Activated T-cell treated with anti-CD3 and anti-CD28 coated beads, Interleukin-2, amount 50 U/mL, for 4 hours (primary cell): ENCODE results near the gene BRIP1. TPM values are rescaled to one million over a fixed set of nuclear protein-coding genes. Genes with fewer than 3 reads are reported as not detected.
"Not testable (repeated sequence)": the region's sequence is repeated elsewhere in the genome, so short reads cannot be mapped to it uniquely, and the experiment has no call there.

ENCODE experiments used
- ATAC-seq, 2 donors: fragments of 200-7000 bp; cut with Tn5 transposase; one replicate each; pipeline ENCODE4 v1.10.0; 2021
- DNase-seq: peaks from one replicate; pipeline ENCODE4 v3.0.0-alpha.2; 2020
- H3K27me3 Mint-ChIP-seq: one replicate; pipeline ENCODE4 v1.8.0; 2021; ENCODE audit warnings: low read depth, mixed read lengths
- H3K36me3 Mint-ChIP-seq: one replicate; pipeline ENCODE4 v1.8.0; 2022; ENCODE audit warnings: mixed read lengths; ENCODE audit not compliant: insufficient read depth
- H3K4me1 Mint-ChIP-seq: one replicate; pipeline ENCODE4 v1.8.0; 2021; ENCODE audit warnings: low read depth, mixed read lengths
- H3K4me3 Mint-ChIP-seq: one replicate; pipeline ENCODE4 v1.8.0; 2021; ENCODE audit warnings: mild to moderate bottlenecking, moderate library complexity, mixed read lengths
- H3K9me3 Mint-ChIP-seq: one replicate; pipeline ENCODE4 v1.8.0; 2021; ENCODE audit warnings: mixed read lengths
- total RNA-seq, 3 donors: library from RNA; stranded (reverse); gene quantifications; one replicate each; pipeline ENCODE4 v1.2.1, GENCODE V29; 2021

Gene BRIP1
- total RNA-seq, 3 donors from 2014 or later = 5.0 to 5.8 (median 5.1) TPM

GRCh38 chr17:61736438-61736837 lies 126.9 kb downstream of the BRIP1 start:
- no peak for ATAC-seq
- no peak overlapping the region for H3K4me3 Mint-ChIP-seq
- no peaks in the 10 kb centered on the region for H3K4me1 Mint-ChIP-seq

GRCh38 chr17:61735807-61736206 lies 127.5 kb downstream of the BRIP1 start:
- ATAC-seq (no peak), DNase-seq (no peak)
- Mint-ChIP-seq H3K9me3 (peaks cover 9% of the 10 kb centered on the region), H3K36me3 (peaks cover 8% of the 10 kb centered on the region), H3K4me3 (no peak overlapping the region), H3K4me1 (no peaks in the 10 kb centered on the region), H3K27me3 (no peaks in the 10 kb centered on the region)

More at GRCh38 chr17:61736438-61736837, 126.9 kb downstream of the BRIP1 start:
- H3K36me3 Mint-ChIP-seq = peaks cover 13% of the 10 kb centered on the region
- H3K27me3 Mint-ChIP-seq = no peaks in the 10 kb centered on the region
- no peak for DNase-seq
- peaks cover 13% of the 10 kb centered on the region for H3K9me3 Mint-ChIP-seq

GRCh38 chr17:61734466-61734865 lies 128.9 kb downstream of the BRIP1 start:
- no peak for ATAC-seq
- no peak for DNase-seq
- H3K4me3 Mint-ChIP-seq = no peak overlapping the region
- H3K36me3 Mint-ChIP-seq = peaks cover 8% of the 10 kb centered on the region
- peaks cover 9% of the 10 kb centered on the region for H3K9me3 Mint-ChIP-seq
- H3K27me3 Mint-ChIP-seq = no peaks in the 10 kb centered on the region
- no peaks in the 10 kb centered on the region for H3K4me1 Mint-ChIP-seq

GRCh38 chr17:61734012-61734411 lies 129.3 kb downstream of the BRIP1 start:
- DNase-seq = no peak
- Mint-ChIP-seq H3K4me1 (no peaks in the 10 kb centered on the region), H3K4me3 (no peak overlapping the region), H3K36me3 (peaks cover 8% of the 10 kb centered on the region), H3K9me3 (peaks cover 9% of the 10 kb centered on the region), H3K27me3 (no peaks in the 10 kb centered on the region)
- no peak for ATAC-seq

GRCh38 chr17:61733021-61733420 lies 130.3 kb downstream of the BRIP1 start:
- no peak for DNase-seq
- no peak overlapping the region for H3K4me3 Mint-ChIP-seq
- H3K4me1 Mint-ChIP-seq = peaks cover 2% of the 10 kb centered on the region

GRCh38 chr17:61732169-61732568 lies 131.2 kb downstream of the BRIP1 start:
- DNase-seq (no peak), ATAC-seq (no peak)
- Mint-ChIP-seq H3K9me3 (peaks cover 2% of the 10 kb centered on the region), H3K4me3 (no peak overlapping the region), H3K4me1 (peaks cover 2% of the 10 kb centered on the region), H3K27me3 (no peaks in the 10 kb centered on the region), H3K36me3 (no peaks in the 10 kb centered on the region)

More at GRCh38 chr17:61733021-61733420, 130.3 kb downstream of the BRIP1 start:
- Mint-ChIP-seq H3K9me3 (peaks cover 8% of the 10 kb centered on the region), H3K27me3 (no peaks in the 10 kb centered on the region), H3K36me3 (peaks cover 3% of the 10 kb centered on the region)
- no peak for ATAC-seq

- peaks cover 2% of the 10 kb centered on the region for H3K4me1 Mint-ChIP-seq
- no peaks in the 10 kb centered on the region for H3K27me3 Mint-ChIP-seq
- H3K9me3 Mint-ChIP-seq = no peaks in the 10 kb centered on the region
Observed at GRCh38 chr17:61731330-61731729, 132.0 kb downstream of the BRIP1 start.

GRCh38 chr17:61729690-61730268 lies 133.5 kb downstream of the BRIP1 start:
- no peaks in the 10 kb centered on the region for H3K36me3 Mint-ChIP-seq
- H3K4me1 Mint-ChIP-seq = peaks cover 2% of the 10 kb centered on the region
- H3K9me3 Mint-ChIP-seq = no peaks in the 10 kb centered on the region
- no peak overlapping the region for H3K4me3 Mint-ChIP-seq
- ATAC-seq (no peak), DNase-seq (no peak)
- no peaks in the 10 kb centered on the region for H3K27me3 Mint-ChIP-seq

More at GRCh38 chr17:61731330-61731729, 132.0 kb downstream of the BRIP1 start:
- DNase-seq = no peak
- H3K36me3 Mint-ChIP-seq = no peaks in the 10 kb centered on the region
- no peak overlapping the region for H3K4me3 Mint-ChIP-seq
- ATAC-seq = no peak

- no peak for ATAC-seq
- H3K9me3 Mint-ChIP-seq = no peaks in the 10 kb centered on the region
- H3K4me3 Mint-ChIP-seq = no peak overlapping the region
- DNase-seq = no peak
- H3K36me3 Mint-ChIP-seq = no peaks in the 10 kb centered on the region
- no peaks in the 10 kb centered on the region for H3K27me3 Mint-ChIP-seq
- peaks cover 2% of the 10 kb centered on the region for H3K4me1 Mint-ChIP-seq
Observed at GRCh38 chr17:61728297-61728836, 135.0 kb downstream of the BRIP1 start.

- H3K27me3 Mint-ChIP-seq, H3K36me3 Mint-ChIP-seq, H3K9me3 Mint-ChIP-seq, H3K4me3 Mint-ChIP-seq, H3K4me1 Mint-ChIP-seq, ATAC-seq, DNase-seq: not testable (repeated sequence)
Observed at GRCh38 chr17:61727798-61728197, 135.5 kb downstream of the BRIP1 start.

- Mint-ChIP-seq H3K36me3 (no peaks in the 10 kb centered on the region), H3K4me1 (peaks cover 2% of the 10 kb centered on the region), H3K27me3 (no peaks in the 10 kb centered on the region), H3K9me3 (no peaks in the 10 kb centered on the region), H3K4me3 (no peak overlapping the region)
- DNase-seq (no peak), ATAC-seq (no peak)
Observed at GRCh38 chr17:61726977-61727376, 136.4 kb downstream of the BRIP1 start.

- Mint-ChIP-seq H3K4me3 (no peak overlapping the region), H3K9me3 (peaks cover 3% of the 10 kb centered on the region), H3K27me3 (no peaks in the 10 kb centered on the region), H3K36me3 (no peaks in the 10 kb centered on the region), H3K4me1 (peaks cover 2% of the 10 kb centered on the region)
- ATAC-seq (no peak), DNase-seq (no peak)
Observed at GRCh38 chr17:61724777-61725176, 138.6 kb downstream of the BRIP1 start.

- Mint-ChIP-seq H3K36me3 (no peaks in the 10 kb centered on the region), H3K4me3 (no peak overlapping the region), H3K4me1 (peaks cover 2% of the 10 kb centered on the region), H3K27me3 (no peaks in the 10 kb centered on the region), H3K9me3 (peaks cover 3% of the 10 kb centered on the region)
- ATAC-seq (no peak), DNase-seq (no peak)
Observed at GRCh38 chr17:61723914-61724313, 139.4 kb downstream of the BRIP1 start.

GRCh38 chr17:61723183-61723582 lies 140.1 kb downstream of the BRIP1 start:
- Mint-ChIP-seq H3K9me3 (peaks cover 9% of the 10 kb centered on the region), H3K27me3 (no peaks in the 10 kb centered on the region), H3K4me1 (no peaks in the 10 kb centered on the region), H3K4me3 (no peak overlapping the region), H3K36me3 (no peaks in the 10 kb centered on the region)
- DNase-seq (no peak), ATAC-seq (no peak)

GRCh38 chr17:61722398-61722797 lies 140.9 kb downstream of the BRIP1 start:
- Mint-ChIP-seq H3K36me3 (no peaks in the 10 kb centered on the region), H3K4me3 (no peak overlapping the region), H3K4me1 (no peaks in the 10 kb centered on the region), H3K27me3 (no peaks in the 10 kb centered on the region), H3K9me3 (peaks cover 16% of the 10 kb centered on the region)
- ATAC-seq = no peak
- DNase-seq = no peak
